Upper lobe of left lung (tissue), 4 donors: ENCODE results near the gene CFAP97D1.

ENCODE experiments used
- EP300 ChIP-seq, 4 donors: sonication (generic); formaldehyde crosslinking; IDR thresholded peaks; one replicate each; pipeline ENCODE4 v1.5.1; 2017; ENCODE audit warnings: antibody characterized with exemption in 4 of 4, control low read depth in 2 of 4
- POLR2A ChIP-seq, 4 donors: fragments of 450-650 bp; IDR thresholded peaks; one replicate each; pipeline ENCODE4 v1.5.1; 2016 to 2017; ENCODE audit warnings: antibody characterized with exemption in 4 of 4, mild to moderate bottlenecking in 2 of 4
- POLR2AphosphoS5 ChIP-seq, 2 donors: sonication (generic); formaldehyde crosslinking; IDR thresholded peaks; one replicate each; pipeline ENCODE4 v1.5.1; 2017; ENCODE audit warnings: antibody characterized with exemption in 2 of 2
- TF ChIP-seq, protein P1 (sequence below), 6 experiments: fragments of 450-650 bp in 4 of 6; fragments of 200-600 bp in 2 of 6; sonication (generic) in 2 of 6; IDR thresholded peaks; one replicate each; pipeline ENCODE4 v1.5.1; 2016 to 2019; ENCODE audit warnings: antibody characterized with exemption in 6 of 6

DNA sequence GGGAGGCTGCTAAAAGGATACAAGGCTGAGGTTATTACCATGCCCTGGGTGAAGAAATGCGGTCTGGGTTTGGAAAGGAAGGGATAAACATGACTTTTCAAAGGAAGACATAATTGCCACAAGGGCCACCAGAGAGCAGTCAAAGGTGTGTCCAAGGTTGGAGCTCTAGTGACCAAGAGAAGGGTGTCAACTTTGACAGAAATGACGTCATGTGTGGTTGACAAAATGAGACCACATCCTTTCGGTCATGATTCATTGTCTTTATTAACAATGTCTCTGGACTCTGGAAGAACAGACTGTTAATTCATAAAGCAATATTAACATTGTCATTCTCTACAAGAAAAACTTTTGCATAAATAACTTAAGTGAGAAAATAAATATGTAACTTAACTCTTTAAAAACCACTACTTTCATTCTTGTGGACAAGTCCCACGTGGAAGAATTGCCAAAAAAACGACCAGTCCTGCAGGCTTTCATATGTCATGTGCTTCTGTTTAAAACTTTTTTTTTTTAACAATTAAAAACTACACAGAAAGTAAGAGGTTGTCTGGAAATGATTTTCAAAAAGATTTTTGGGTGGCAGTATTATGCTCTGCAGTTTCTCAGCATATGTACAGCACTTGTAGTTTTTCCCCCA, 26.6 kb upstream of the CFAP97D1 start:
- TF ChIP-seq, protein P1, sequence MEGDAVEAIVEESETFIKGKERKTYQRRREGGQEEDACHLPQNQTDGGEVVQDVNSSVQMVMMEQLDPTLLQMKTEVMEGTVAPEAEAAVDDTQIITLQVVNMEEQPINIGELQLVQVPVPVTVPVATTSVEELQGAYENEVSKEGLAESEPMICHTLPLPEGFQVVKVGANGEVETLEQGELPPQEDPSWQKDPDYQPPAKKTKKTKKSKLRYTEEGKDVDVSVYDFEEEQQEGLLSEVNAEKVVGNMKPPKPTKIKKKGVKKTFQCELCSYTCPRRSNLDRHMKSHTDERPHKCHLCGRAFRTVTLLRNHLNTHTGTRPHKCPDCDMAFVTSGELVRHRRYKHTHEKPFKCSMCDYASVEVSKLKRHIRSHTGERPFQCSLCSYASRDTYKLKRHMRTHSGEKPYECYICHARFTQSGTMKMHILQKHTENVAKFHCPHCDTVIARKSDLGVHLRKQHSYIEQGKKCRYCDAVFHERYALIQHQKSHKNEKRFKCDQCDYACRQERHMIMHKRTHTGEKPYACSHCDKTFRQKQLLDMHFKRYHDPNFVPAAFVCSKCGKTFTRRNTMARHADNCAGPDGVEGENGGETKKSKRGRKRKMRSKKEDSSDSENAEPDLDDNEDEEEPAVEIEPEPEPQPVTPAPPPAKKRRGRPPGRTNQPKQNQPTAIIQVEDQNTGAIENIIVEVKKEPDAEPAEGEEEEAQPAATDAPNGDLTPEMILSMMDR (IDR thresholded peaks at IDR 0.05) = no peak
- TF ChIP-seq POLR2AphosphoS5 (IDR thresholded peaks at IDR 0.05) = no peak
- TF ChIP-seq POLR2A (IDR thresholded peaks at IDR 0.05) = no peak
- TF ChIP-seq EP300 (IDR thresholded peaks at IDR 0.05) = no peak
